SK-N-SH (cell line): ENCODE data around the gene LMBR1. TPM values are rescaled to one million over a fixed set of nuclear protein-coding genes. Genes with fewer than 3 reads are reported as not detected.

Experiments
- CTCF ChIA-PET: fragments of 300-600, 350-600 bp; formaldehyde crosslinking; extraction: SDS; loops from one replicate; lab custom pipeline; 2021; lab: Yijun Ruan, JAX
- POLR2A ChIA-PET: fragments of 350-600 bp; sonication (Branson Sonifier 250); formaldehyde crosslinking; extraction: SDS; loops from one replicate; lab custom pipeline; 2020; ENCODE audit warnings: antibody characterized with exemption, inconsistent platforms; lab: Yijun Ruan, JAX
- DNase-seq: peaks from one replicate; pipeline ENCODE4 v3.0.0; 2012
- H2AFZ ChIP-seq: fragments of 200-600 bp; sonication (generic); 2 replicates; pipeline ENCODE4 v1.8.1; 2016; ENCODE audit warnings: antibody characterized with exemption, mild to moderate bottlenecking, low read depth
- H3F3A ChIP-seq: fragments of 200-600 bp; sonication (generic); replicated peaks from 2 replicates; pipeline ENCODE3; 2016; ENCODE audit warnings: antibody characterized with exemption, mild to moderate bottlenecking; ENCODE audit not compliant: insufficient read depth
- H3K27ac ChIP-seq, 2 experiments: fragments of 200-500 bp in 1 of 2; fragments of 200-600 bp in 1 of 2; sonication (Bioruptor generic) in 1 of 2; sonication (generic), shearing (Covaris generic) in 1 of 2; 2 replicates each; pipeline versions ENCODE4 v1.5.1 to v1.6.1; 2014 to 2016; ENCODE audit warnings: low read depth in 2 of 2, inconsistent platforms in 1 of 2, low read length in 1 of 2, mild to moderate bottlenecking in 1 of 2, mixed read lengths in 1 of 2
- H3K27me3 ChIP-seq: fragments of 200-600 bp; sonication (generic), shearing (Covaris generic); 2 replicates; pipeline ENCODE4 v1.6.1; 2016; ENCODE audit warnings: mixed run types; ENCODE audit not compliant: insufficient read depth
- H3K36me3 ChIP-seq, 2 experiments: fragments of 200-500 bp in 1 of 2; fragments of 200-600 bp in 1 of 2; sonication (Bioruptor generic) in 1 of 2; sonication (generic) in 1 of 2; replicated peaks in 1 of 2; 2 replicates each; pipeline versions ENCODE3 to v1.5.1; 2014 to 2016; ENCODE audit warnings: low read length in 1 of 2, mild to moderate bottlenecking in 1 of 2; ENCODE audit not compliant: insufficient read depth in 2 of 2, control insufficient read depth in 1 of 2
- H3K4me1 ChIP-seq, 2 experiments: fragments of 200-500 bp in 1 of 2; fragments of 200-600 bp in 1 of 2; sonication (Bioruptor generic) in 1 of 2; sonication (generic), shearing (Covaris generic) in 1 of 2; 2 replicates each; pipeline versions ENCODE4 v1.5.1 to v1.6.1; 2014 to 2016; ENCODE audit warnings: low read depth in 1 of 2, low read length in 1 of 2, mixed run types in 1 of 2; ENCODE audit not compliant: insufficient read depth in 2 of 2, control insufficient read depth in 1 of 2
- H3K4me2 ChIP-seq: fragments of 200-600 bp; sonication (generic), shearing (Covaris generic); 2 replicates; pipeline ENCODE4 v1.6.1; 2017; ENCODE audit warnings: mixed run types
- H3K4me3 ChIP-seq, 2 experiments: fragments of 200-500 bp in 1 of 2; fragments of 200-600 bp in 1 of 2; sonication (Bioruptor generic) in 1 of 2; sonication (generic), shearing (Covaris generic) in 1 of 2; 2 replicates each; pipeline versions ENCODE4 v1.5.1 to v1.8.1; 2014 to 2016; ENCODE audit warnings: low read depth in 2 of 2, inconsistent platforms in 1 of 2, low read length in 1 of 2, mild to moderate bottlenecking in 1 of 2, mixed read lengths in 1 of 2, moderate library complexity in 1 of 2
- H3K79me2 ChIP-seq: fragments of 200-600 bp; sonication (generic); 2 replicates; pipeline ENCODE4 v1.8.1; 2017; ENCODE audit warnings: mild to moderate bottlenecking; ENCODE audit not compliant: insufficient read depth
- H3K9ac ChIP-seq: fragments of 200-600 bp; sonication (generic); 2 replicates; pipeline ENCODE4 v1.6.1; 2017; ENCODE audit warnings: mixed run types
- H3K9me2 ChIP-seq: fragments of 200-600 bp; sonication (generic); 2 replicates; pipeline ENCODE4 v1.6.1; 2017; ENCODE audit warnings: mixed run types
- H3K9me3 ChIP-seq: fragments of 200-600 bp; sonication (generic); 2 replicates; pipeline ENCODE4 v1.6.1; 2017; ENCODE audit warnings: mixed run types, mild to moderate bottlenecking, moderate library complexity
- H4K20me1 ChIP-seq: fragments of 200-600 bp; sonication (generic); 2 replicates; pipeline ENCODE4 v1.6.1; 2017; ENCODE audit warnings: mild to moderate bottlenecking, mixed run types; ENCODE audit not compliant: insufficient read depth
- ELF1 ChIP-seq: IDR thresholded peaks from 2 replicates; pipeline ENCODE4 v1.4.0; 2012
- FOSL2 ChIP-seq: IDR thresholded peaks from 2 replicates; pipeline ENCODE4 v1.4.0; 2012; ENCODE audit warnings: low read depth, mild to moderate bottlenecking, moderate library complexity, borderline replicate concordance
- GABPA ChIP-seq: IDR thresholded peaks from 2 replicates; pipeline ENCODE4 v1.4.0; 2012; ENCODE audit warnings: low read depth, mild to moderate bottlenecking
- IRF3 ChIP-seq: fragments of 150-350 bp; IDR thresholded peaks from 2 replicates; pipeline ENCODE4 v1.6.1; 2016; ENCODE audit warnings: mild to moderate bottlenecking, low read depth, low read length
- NFIC ChIP-seq: IDR thresholded peaks from 2 replicates; pipeline ENCODE4 v1.4.0; 2012; ENCODE audit warnings: borderline replicate concordance
- NRF1 ChIP-seq: IDR thresholded peaks from 2 replicates; pipeline ENCODE4 v1.6.1; 2012; ENCODE audit warnings: low read depth, mild to moderate bottlenecking, low read length
- POLR2AphosphoS5 ChIP-seq: IDR thresholded peaks from 2 replicates; pipeline ENCODE4 v1.6.1; 2012; ENCODE audit warnings: low read depth, low read length
- REST ChIP-seq: IDR thresholded peaks from 2 replicates; pipeline ENCODE4 v1.6.1; 2012; ENCODE audit warnings: mild to moderate bottlenecking, low read depth, low read length, moderate library complexity
- USF1 ChIP-seq: IDR thresholded peaks from 2 replicates; pipeline ENCODE4 v1.4.0; 2012; ENCODE audit warnings: low read depth, borderline replicate concordance
- WGBS: methylation state at CpG from one replicate; pipeline ENCODE4 v1.1.6; 2017; ENCODE audit warnings: low lambda C conversion rate; 5-methylcytosine and 5-hydroxymethylcytosine counted together
- polyA plus RNA-seq, 3 experiments: library from polyadenylated mRNA; depleted of rRNA; stranded (reverse); fragments of >200 nt; gene quantifications; 2 replicates each; pipeline ENCODE4 v1.2.3, GENCODE V29; 2012
- TF ChIP-seq, protein P1 (sequence below): IDR thresholded peaks from 2 replicates; pipeline ENCODE4; 2012
- TF ChIP-seq, protein P2 (sequence below): fragments of 200-600 bp; sonication (generic); IDR thresholded peaks from 2 replicates; pipeline ENCODE4 v1.6.1; 2017; ENCODE audit warnings: antibody characterized with exemption, mild to moderate bottlenecking, moderate library complexity
- TF ChIP-seq, protein P3 (sequence below): fragments of 150-350 bp; IDR thresholded peaks from 2 replicates; pipeline ENCODE4 v1.6.1; 2017; ENCODE audit warnings: antibody characterized with exemption, low read length, low read depth, borderline replicate concordance

Gene LMBR1
- polyA plus RNA-seq, 1 of the 3 experiments (the other 2 are of a cell fraction): 24.6 TPM

GRCh38 chr7:156854654-156855053 lies 38.3 kb downstream of the LMBR1 start:
- H2AFZ ChIP-seq: no peak overlapping the region
- H3K9ac ChIP-seq: no peak overlapping the region
- H3K4me1 ChIP-seq: no peaks in the 10 kb centered on the region
- 0 out of 2 replicates have a peak, but pooled peaks cover 27% of the 10 kb centered on the region for H3K9me3 ChIP-seq
- 0 out of 2 replicates have a peak, but pooled peaks cover 4% of the 10 kb centered on the region for H4K20me1 ChIP-seq
- no peaks in the 10 kb centered on the region for H3K27me3 ChIP-seq
- no peak overlapping the region for H3K4me2 ChIP-seq
- POLR2A ChIA-PET: no interaction called here
- WGBS: 93% methylated on average over 5 of the region's 5 CpGs
- no peak overlapping the region for H3K4me3 ChIP-seq
- peaks cover 0 to 9% of the 10 kb centered on the region in 2 experiments for H3K36me3 ChIP-seq
- H3K27ac ChIP-seq: no peak overlapping the region
- no peaks in the 10 kb centered on the region for H3K9me2 ChIP-seq
- H3K79me2 ChIP-seq: peaks cover 80% of the 10 kb centered on the region
- H3F3A ChIP-seq: no peaks in the 10 kb centered on the region
- CTCF ChIA-PET: interaction anchor here (1.8 kb wide), 1 partner anchor 12 kb away, joined by 6 read pairs; no protein-coding TSS in a partner anchor
- TF ChIP-seq POLR2AphosphoS5 (no peak), FOSL2 (no peak), ELF1 (no peak), REST (no peak), NFIC (no peak), NRF1 (no peak)
- TF ChIP-seq, protein P1, sequence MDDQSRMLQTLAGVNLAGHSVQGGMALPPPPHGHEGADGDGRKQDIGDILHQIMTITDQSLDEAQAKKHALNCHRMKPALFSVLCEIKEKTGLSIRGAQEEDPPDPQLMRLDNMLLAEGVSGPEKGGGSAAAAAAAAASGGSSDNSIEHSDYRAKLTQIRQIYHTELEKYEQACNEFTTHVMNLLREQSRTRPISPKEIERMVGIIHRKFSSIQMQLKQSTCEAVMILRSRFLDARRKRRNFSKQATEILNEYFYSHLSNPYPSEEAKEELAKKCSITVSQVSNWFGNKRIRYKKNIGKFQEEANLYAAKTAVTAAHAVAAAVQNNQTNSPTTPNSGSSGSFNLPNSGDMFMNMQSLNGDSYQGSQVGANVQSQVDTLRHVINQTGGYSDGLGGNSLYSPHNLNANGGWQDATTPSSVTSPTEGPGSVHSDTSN: no peak
- TF ChIP-seq, protein P2, sequence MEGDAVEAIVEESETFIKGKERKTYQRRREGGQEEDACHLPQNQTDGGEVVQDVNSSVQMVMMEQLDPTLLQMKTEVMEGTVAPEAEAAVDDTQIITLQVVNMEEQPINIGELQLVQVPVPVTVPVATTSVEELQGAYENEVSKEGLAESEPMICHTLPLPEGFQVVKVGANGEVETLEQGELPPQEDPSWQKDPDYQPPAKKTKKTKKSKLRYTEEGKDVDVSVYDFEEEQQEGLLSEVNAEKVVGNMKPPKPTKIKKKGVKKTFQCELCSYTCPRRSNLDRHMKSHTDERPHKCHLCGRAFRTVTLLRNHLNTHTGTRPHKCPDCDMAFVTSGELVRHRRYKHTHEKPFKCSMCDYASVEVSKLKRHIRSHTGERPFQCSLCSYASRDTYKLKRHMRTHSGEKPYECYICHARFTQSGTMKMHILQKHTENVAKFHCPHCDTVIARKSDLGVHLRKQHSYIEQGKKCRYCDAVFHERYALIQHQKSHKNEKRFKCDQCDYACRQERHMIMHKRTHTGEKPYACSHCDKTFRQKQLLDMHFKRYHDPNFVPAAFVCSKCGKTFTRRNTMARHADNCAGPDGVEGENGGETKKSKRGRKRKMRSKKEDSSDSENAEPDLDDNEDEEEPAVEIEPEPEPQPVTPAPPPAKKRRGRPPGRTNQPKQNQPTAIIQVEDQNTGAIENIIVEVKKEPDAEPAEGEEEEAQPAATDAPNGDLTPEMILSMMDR: no peak
- DNase-seq: no peak

GRCh38 chr7:156848979-156849378 lies 44.0 kb downstream of the LMBR1 start:
- peaks cover 71% of the 10 kb centered on the region for H3K79me2 ChIP-seq
- H3F3A ChIP-seq: no peaks in the 10 kb centered on the region
- H3K9me2 ChIP-seq: no peaks in the 10 kb centered on the region
- H3K4me1 ChIP-seq: peaks cover 0 to 4% of the 10 kb centered on the region in 2 experiments; a peak in 1 of 4 replicates
- no peak overlapping the region for H2AFZ ChIP-seq
- no peak overlapping the region for H3K4me3 ChIP-seq
- 0 out of 2 replicates have a peak, but pooled peaks cover 26% of the 10 kb centered on the region for H4K20me1 ChIP-seq
- WGBS: 96% methylated on average over 3 of the region's 3 CpGs
- no peaks in the 10 kb centered on the region for H3K36me3 ChIP-seq
- no peak overlapping the region for H3K4me2 ChIP-seq
- H3K27me3 ChIP-seq: no peaks in the 10 kb centered on the region
- ChIA-PET CTCF (interaction anchor here (1.2 kb wide), 1 partner anchor 21 kb away, joined by 3 read pairs; no protein-coding TSS in a partner anchor), POLR2A (no interaction called here)
- H3K9ac ChIP-seq: no peak overlapping the region
- no peaks in the 10 kb centered on the region for H3K9me3 ChIP-seq
- no peak overlapping the region for H3K27ac ChIP-seq
- no peak for DNase-seq
- TF ChIP-seq, protein P3, sequence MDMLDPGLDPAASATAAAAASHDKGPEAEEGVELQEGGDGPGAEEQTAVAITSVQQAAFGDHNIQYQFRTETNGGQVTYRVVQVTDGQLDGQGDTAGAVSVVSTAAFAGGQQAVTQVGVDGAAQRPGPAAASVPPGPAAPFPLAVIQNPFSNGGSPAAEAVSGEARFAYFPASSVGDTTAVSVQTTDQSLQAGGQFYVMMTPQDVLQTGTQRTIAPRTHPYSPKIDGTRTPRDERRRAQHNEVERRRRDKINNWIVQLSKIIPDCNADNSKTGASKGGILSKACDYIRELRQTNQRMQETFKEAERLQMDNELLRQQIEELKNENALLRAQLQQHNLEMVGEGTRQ: no peak
- TF ChIP-seq IRF3 (no peak), FOSL2 (no peak), REST (no peak), GABPA (no peak), USF1 (no peak)
